ENCODE data around the gene EBF3. TPM values are rescaled to one million over a fixed set of nuclear protein-coding genes. Genes with fewer than 3 reads are reported as not detected.

Gene EBF3
- total RNA-seq, 1 donor from 2014 or later = 1.2 TPM

DNA sequence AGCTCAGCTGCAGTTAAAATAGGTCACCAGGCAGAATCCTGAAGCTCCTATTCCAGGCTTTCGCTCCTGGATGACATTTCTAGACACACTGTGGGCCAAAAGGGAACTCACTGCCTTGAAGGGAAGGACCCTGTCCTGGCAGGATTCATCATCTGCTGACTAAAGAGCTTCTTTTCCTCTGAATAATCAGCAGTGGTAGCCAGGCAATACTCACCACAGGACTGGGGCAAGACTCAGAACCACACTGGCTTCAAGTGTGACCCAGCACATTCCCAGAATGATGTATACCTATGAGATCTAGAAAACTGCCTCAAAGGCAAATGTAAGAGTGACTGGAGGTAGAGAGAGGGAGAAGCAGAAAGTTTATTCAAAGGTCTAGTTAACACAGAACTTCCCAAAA is 29.5 kb upstream of the EBF3 start:
- H3K4me1 Mint-ChIP-seq = no peaks in the 10 kb centered on the region
- H3K27ac Mint-ChIP-seq = no peak overlapping the region
- peaks cover 38% of the 10 kb centered on the region for H3K9me3 Mint-ChIP-seq
- DNase-seq (ENCODE audit: low spot score in 2 of 2, unreplicated experiment in 2 of 2) = no peak
- no peak overlapping the region for H3K4me3 Mint-ChIP-seq
- H3K27me3 Mint-ChIP-seq (ENCODE audit: low read depth) = peaks cover 36% of the 10 kb centered on the region
- no peaks in the 10 kb centered on the region for H3K36me3 Mint-ChIP-seq
- TF ChIP-seq, protein P1, sequence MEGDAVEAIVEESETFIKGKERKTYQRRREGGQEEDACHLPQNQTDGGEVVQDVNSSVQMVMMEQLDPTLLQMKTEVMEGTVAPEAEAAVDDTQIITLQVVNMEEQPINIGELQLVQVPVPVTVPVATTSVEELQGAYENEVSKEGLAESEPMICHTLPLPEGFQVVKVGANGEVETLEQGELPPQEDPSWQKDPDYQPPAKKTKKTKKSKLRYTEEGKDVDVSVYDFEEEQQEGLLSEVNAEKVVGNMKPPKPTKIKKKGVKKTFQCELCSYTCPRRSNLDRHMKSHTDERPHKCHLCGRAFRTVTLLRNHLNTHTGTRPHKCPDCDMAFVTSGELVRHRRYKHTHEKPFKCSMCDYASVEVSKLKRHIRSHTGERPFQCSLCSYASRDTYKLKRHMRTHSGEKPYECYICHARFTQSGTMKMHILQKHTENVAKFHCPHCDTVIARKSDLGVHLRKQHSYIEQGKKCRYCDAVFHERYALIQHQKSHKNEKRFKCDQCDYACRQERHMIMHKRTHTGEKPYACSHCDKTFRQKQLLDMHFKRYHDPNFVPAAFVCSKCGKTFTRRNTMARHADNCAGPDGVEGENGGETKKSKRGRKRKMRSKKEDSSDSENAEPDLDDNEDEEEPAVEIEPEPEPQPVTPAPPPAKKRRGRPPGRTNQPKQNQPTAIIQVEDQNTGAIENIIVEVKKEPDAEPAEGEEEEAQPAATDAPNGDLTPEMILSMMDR (IDR thresholded peaks at IDR 0.05; ENCODE audit: unreplicated experiment) = no peak

DNA sequence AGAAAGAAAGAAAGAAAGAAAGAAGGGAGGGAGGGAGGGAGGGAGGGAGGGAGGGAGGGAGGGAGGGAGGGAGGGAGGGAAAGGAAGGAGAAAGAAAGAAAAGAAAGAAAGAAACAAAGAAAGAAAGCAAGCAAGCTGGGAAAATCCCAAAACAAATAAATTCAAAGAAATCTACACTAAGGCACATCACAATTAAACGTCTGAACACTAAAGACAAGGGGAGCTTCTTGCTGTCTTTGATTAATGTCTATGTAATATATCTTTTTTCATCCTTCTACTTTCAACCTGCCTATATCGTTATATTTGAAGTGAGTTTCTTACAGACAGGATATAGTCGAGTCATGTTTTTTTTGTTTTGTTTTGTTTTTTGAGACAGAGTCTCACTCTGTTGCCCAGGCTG is 28.3 kb upstream of the EBF3 start:
- Mint-ChIP-seq H3K4me1 (no peaks in the 10 kb centered on the region), H3K27ac (no peak overlapping the region), H3K27me3 (ENCODE audit: low read depth) (peaks cover 38% of the 10 kb centered on the region), H3K9me3 (peaks cover 36% of the 10 kb centered on the region), H3K36me3 (no peaks in the 10 kb centered on the region), H3K4me3 (no peak overlapping the region)
- no peak for DNase-seq (ENCODE audit: low spot score in 2 of 2, unreplicated experiment in 2 of 2)
- TF ChIP-seq, protein P1 (IDR thresholded peaks at IDR 0.05; ENCODE audit: unreplicated experiment) = no peak

DNA sequence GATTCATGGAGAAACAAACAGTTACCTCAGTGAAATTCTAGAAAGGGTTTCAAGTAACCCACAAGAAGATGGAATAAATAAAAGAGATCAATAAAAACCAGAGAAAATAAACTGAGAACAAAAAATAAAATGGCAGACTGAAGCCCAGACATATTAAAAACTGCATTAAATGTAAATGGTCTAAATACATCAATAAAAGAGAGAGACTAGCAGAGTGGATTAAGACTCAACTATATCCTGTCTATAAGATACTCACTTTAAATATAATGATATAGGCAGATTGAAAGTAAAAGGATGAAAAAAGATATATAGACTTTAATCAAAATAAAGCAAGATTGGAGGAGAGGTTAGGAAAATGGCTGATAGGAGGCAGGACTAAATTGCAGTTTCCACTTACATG is 18.8 kb upstream of the EBF3 start:
- DNase-seq (ENCODE audit: low spot score in 2 of 2, unreplicated experiment in 2 of 2) = no peak
- no peak overlapping the region for H3K4me3 Mint-ChIP-seq
- H3K9me3 Mint-ChIP-seq = peaks cover 44% of the 10 kb centered on the region
- H3K27me3 Mint-ChIP-seq (ENCODE audit: low read depth) = peaks cover 56% of the 10 kb centered on the region
- no peaks in the 10 kb centered on the region for H3K4me1 Mint-ChIP-seq
- no peaks in the 10 kb centered on the region for H3K36me3 Mint-ChIP-seq
- H3K27ac Mint-ChIP-seq = no peak overlapping the region
- TF ChIP-seq, protein P1 (IDR thresholded peaks at IDR 0.05; ENCODE audit: unreplicated experiment) = no peak

DNA sequence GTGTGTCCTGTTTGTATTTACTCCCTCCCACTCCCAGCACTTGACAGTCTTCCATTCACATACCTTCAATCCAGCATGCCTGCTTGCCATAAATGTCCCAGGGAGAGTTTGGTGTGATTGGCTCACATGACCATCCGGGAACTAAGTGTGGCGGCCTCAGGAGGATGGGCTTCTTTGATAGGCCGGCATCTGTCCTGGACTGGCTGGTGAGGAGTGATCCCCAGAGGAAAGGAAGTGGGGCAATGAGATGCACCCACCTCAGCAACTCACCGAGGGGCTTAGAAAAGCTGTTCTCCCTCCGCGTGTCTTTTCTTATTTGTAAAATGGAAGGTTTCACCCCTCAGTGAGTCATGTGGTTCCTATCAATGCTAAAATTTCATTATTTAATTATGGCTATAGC is 14.9 kb upstream of the EBF3 start:
- H3K4me1 Mint-ChIP-seq = peaks cover 4% of the 10 kb centered on the region
- H3K4me3 Mint-ChIP-seq = no peak overlapping the region
- peaks cover 16% of the 10 kb centered on the region for H3K9me3 Mint-ChIP-seq
- H3K27me3 Mint-ChIP-seq (ENCODE audit: low read depth) = peaks cover 75% of the 10 kb centered on the region
- no peak for DNase-seq (ENCODE audit: low spot score in 2 of 2, unreplicated experiment in 2 of 2)
- no peak overlapping the region for H3K27ac Mint-ChIP-seq
- TF ChIP-seq, protein P1 (IDR thresholded peaks at IDR 0.05; ENCODE audit: unreplicated experiment) = no peak
- H3K36me3 Mint-ChIP-seq = no peaks in the 10 kb centered on the region

DNA sequence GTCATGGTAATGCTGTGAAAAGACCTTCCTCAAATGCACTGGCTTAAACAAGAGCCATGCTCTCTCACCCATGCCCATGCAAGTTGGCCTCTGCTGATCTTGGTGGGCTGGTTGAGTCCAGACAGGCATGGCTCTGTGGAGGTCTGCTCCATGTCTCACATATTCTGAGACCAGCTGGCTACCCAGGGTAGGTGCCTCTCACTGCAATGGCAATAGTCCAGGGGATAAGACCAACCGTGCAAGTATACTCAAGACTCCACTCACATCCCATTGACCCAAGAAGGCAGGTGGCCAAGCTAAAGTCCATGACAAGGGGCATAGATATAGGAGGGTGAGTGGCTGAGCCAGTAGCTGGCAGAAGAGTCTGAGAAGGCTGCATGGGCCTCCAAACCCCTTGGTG is 14.2 kb upstream of the EBF3 start:
- TF ChIP-seq, protein P1 (IDR thresholded peaks at IDR 0.05; ENCODE audit: unreplicated experiment) = no peak
- H3K4me1 Mint-ChIP-seq = peaks cover 4% of the 10 kb centered on the region
- peaks cover 16% of the 10 kb centered on the region for H3K9me3 Mint-ChIP-seq
- peaks cover 81% of the 10 kb centered on the region for H3K27me3 Mint-ChIP-seq (ENCODE audit: low read depth)
- no peaks in the 10 kb centered on the region for H3K36me3 Mint-ChIP-seq
- DNase-seq (ENCODE audit: low spot score in 2 of 2, unreplicated experiment in 2 of 2) = no peak
- no peak overlapping the region for H3K27ac Mint-ChIP-seq
- H3K4me3 Mint-ChIP-seq = no peak overlapping the region

DNA sequence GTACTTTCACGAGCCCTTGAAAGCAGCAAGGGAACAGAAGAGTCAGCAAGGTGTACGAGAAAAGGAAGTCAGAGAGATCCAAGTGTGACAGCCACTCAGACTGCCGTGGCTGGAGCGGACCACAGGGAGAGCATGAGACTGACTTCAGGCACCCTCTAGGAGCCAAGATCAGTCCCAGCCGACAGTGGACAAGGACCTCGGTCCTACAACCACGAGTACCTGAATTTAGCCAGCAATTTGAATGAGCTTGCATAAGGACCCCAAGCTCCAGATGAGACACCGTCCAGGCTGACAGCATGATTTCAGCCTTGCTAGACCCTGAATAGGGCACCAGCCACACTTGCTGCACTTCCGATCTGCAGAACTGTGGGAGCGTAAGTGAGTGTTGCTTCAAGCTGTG is 13.7 kb upstream of the EBF3 start:
- DNase-seq (ENCODE audit: low spot score in 2 of 2, unreplicated experiment in 2 of 2) = no peak
- H3K4me3 Mint-ChIP-seq = no peak overlapping the region
- H3K9me3 Mint-ChIP-seq = peaks cover 11% of the 10 kb centered on the region
- TF ChIP-seq, protein P1 (IDR thresholded peaks at IDR 0.05; ENCODE audit: unreplicated experiment) = no peak
- no peaks in the 10 kb centered on the region for H3K36me3 Mint-ChIP-seq
- peaks cover 4% of the 10 kb centered on the region for H3K4me1 Mint-ChIP-seq
- peaks cover 81% of the 10 kb centered on the region for H3K27me3 Mint-ChIP-seq (ENCODE audit: low read depth)
- no peak overlapping the region for H3K27ac Mint-ChIP-seq
